GM04504 (cell line): Measurements from ENCODE around the gene RFPL4A.

Experiments
- DNase-seq: peaks from one replicate; pipeline ENCODE4 v3.0.0-alpha.2; 2012; ENCODE audit warnings: low read depth

Gene RFPL4A

DNA sequence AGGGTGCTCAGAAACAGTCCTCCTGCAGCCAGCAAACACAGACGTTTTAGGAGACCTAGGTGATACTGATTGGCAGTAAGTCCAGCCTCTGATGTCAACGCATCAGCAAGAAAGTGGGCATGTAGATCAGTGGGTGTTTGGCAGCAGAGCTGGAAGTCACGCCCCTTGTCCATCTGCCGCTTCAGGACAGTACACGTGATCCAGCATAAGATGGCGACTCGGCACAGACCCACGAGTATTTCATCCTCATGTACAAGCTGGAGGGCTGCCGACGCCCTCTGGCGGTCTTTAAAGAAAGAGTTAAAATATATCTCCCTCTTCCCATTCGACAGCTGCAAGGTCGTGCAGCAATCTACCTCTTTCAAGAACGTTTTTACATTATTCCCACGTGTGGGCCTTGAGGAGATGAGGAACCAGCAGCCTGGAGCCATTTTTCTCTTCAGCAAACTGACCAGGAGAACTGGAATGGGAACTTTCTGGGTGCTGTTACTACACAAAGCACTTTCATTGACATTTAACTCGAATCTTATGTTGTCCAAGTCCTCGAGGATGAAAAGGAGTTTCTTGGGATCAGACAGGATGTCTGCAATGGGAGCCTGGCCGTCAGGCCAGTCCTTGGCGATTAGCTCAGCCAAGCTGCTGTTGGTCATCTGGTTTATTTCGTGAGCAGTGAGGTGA is 50.6 kb downstream of the RFPL4A start:
- peak; percentile 3 for DNase-seq

DNA sequence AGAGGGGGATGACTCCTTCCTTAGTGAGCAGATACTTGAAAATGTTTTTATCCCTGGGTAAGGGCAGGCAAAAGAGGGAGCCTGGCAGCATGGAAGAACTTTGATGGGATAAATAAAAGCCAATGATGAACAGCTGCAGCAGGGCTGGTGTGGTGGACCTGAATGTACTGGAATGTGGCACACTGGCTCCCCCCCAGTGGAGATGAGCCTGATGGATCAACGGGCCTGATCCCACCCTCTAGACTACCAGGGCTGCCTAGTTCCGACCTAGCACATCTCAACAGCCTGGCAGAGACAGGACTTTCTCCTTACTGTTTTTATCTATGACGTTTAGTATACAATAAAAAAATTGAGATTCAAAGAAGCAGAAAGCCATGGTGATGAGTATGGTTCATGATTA is 52.4 kb downstream of the RFPL4A start:
- DNase-seq = no peak

DNA sequence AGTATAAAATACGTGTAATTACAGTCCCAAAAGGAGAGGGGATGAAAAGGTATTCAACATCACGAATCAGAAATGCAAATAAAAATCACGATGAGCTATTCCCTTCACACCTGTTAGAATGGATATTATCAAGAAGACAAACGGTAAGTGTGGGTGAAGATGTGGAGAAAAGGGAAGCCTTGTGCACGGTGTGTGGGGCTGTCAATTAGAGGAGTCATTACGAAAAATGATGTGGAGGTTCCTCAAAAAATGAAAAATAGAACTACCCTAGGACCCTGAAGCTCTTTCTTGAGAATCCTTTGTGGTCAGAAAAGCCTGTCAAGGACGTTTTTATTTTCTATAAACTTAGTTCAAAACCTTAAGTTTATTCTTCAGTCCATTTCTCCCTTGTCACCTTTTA is 53.6 kb downstream of the RFPL4A start:
- DNase-seq = no peak
